OCI-LY7 (cell line): ENCODE results near the gene SUSD3.

Experiments used
- CTCF ChIP-seq: fragments of 200-600 bp; sonication (generic); conservative IDR thresholded peaks from 2 replicates; pipeline ENCODE4 v1.5.1; 2014; ENCODE audit warnings: mild to moderate bottlenecking, antibody characterized with exemption, low read length, moderate library complexity, mixed read lengths
- EZH2phosphoT487 ChIP-seq: fragments of 200-600 bp; sonication (generic); IDR thresholded peaks from 2 replicates; pipeline ENCODE4 v1.6.1; 2018; ENCODE audit warnings: low read depth, borderline replicate concordance, mild to moderate bottlenecking, mixed run types, antibody characterized with exemption, low read length, moderate library complexity, mixed read lengths

DNA sequence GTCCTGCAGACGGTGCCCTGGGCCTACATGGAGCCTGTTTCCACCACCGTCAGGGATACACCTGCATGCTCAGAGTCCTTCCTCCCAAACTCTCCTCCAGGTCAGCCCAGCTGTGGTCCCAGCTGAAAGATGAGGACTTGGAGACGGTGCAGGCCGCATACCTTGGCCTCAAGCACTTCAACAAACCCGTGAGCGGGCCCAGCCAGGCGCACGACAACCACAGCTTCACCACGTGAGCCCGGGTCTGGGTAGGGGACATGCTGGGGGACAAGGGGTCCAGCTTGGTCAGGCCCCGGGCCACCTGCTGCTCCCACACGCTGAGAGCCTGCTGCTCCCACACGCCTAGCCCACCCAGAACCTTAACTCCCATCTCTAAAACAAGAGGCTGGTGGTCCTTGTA lies 20.9 kb downstream of the SUSD3 start:
- no peak for TF ChIP-seq CTCF
- TF ChIP-seq EZH2phosphoT487: no peak
